Endodermal cell (in vitro differentiated cells): ENCODE measurements around the gene TNNT2. TPM values are rescaled to one million over a fixed set of nuclear protein-coding genes. Genes with fewer than 3 reads are reported as not detected.

Source experiments
- DNase-seq: peaks from one replicate; pipeline ENCODE4 v3.0.0-alpha.2; 2017
- H3K27ac ChIP-seq: 2 replicates; pipeline ENCODE4 v1.5.1; 2013; ENCODE audit warnings: mild to moderate bottlenecking, low read depth, low read length, moderate library complexity
- H3K27me3 ChIP-seq: 2 replicates; pipeline ENCODE4 v1.6.1; 2013; ENCODE audit warnings: mild to moderate bottlenecking, low read length, moderate library complexity; ENCODE audit not compliant: insufficient read depth, control insufficient read depth, poor library complexity, severe bottlenecking
- H3K36me3 ChIP-seq: 2 replicates; pipeline ENCODE4 v1.7.0; 2013; ENCODE audit warnings: mild to moderate bottlenecking, low read length, moderate library complexity; ENCODE audit not compliant: control insufficient read depth, insufficient read depth
- H3K4me1 ChIP-seq: one replicate; pipeline ENCODE4 v1.7.0; 2013; ENCODE audit warnings: low read length; ENCODE audit not compliant: control insufficient read depth, insufficient read depth
- H3K4me3 ChIP-seq: 2 replicates; pipeline ENCODE4 v1.5.1; 2013; ENCODE audit warnings: mild to moderate bottlenecking, low read length, moderate library complexity
- H3K9ac ChIP-seq: 2 replicates; pipeline ENCODE4 v1.6.1; 2013; ENCODE audit warnings: mild to moderate bottlenecking, low read length, moderate library complexity; ENCODE audit not compliant: poor library complexity, severe bottlenecking; ENCODE audit errors: extremely low read depth
- H3K9me3 ChIP-seq: 2 replicates; pipeline ENCODE4 v1.6.1; 2013; ENCODE audit warnings: mild to moderate bottlenecking, low read length, moderate library complexity; ENCODE audit not compliant: control insufficient read depth
- H3K27ac Mint-ChIP-seq: 2 replicates; pipeline ENCODE4 v1.8.0; 2020; ENCODE audit warnings: mixed read lengths
- H3K27me3 Mint-ChIP-seq: 2 replicates; pipeline ENCODE4 v1.8.0; 2021; ENCODE audit warnings: mild to moderate bottlenecking, mixed read lengths; ENCODE audit not compliant: insufficient read depth
- H3K36me3 Mint-ChIP-seq: 2 replicates; pipeline ENCODE4 v1.8.0; 2020; ENCODE audit warnings: low read depth, mixed read lengths
- H3K4me1 Mint-ChIP-seq: 2 replicates; pipeline ENCODE4 v1.8.0; 2020; ENCODE audit warnings: mixed read lengths
- H3K4me3 Mint-ChIP-seq: 2 replicates; pipeline ENCODE4 v1.8.0; 2020; ENCODE audit warnings: mild to moderate bottlenecking, moderate library complexity, mixed read lengths
- H3K9me3 Mint-ChIP-seq: 2 replicates; pipeline ENCODE4 v1.8.0; 2020; ENCODE audit warnings: mild to moderate bottlenecking, mixed read lengths
- WGBS, 2 experiments: methylation state at CpG; one replicate each; pipeline versions ENCODE4 v1.1.5 to v1.1.7; 2013; ENCODE audit warnings: missing lambda C conversion rate in 2 of 2, mixed read lengths in 1 of 2; ENCODE audit not compliant: insufficient coverage in 1 of 2, insufficient read length in 1 of 2; 5-methylcytosine and 5-hydroxymethylcytosine counted together
- total RNA-seq, 2 donors: library from RNA; stranded (reverse); fragmentation: NEBNext Ultra II Directional in 1 of 2; extraction: Animal tissue kit (Norgen Biotek cat#: 25700) in 1 of 2; gene quantifications; 2 replicates in 1 of 2; 3 replicates in 1 of 2; pipeline ENCODE4 v1.2.1, GENCODE V29; 2021
- TF ChIP-seq, protein P1 (sequence below): fragments of 200-600 bp; sonication (generic); conservative IDR thresholded peaks from 2 replicates; pipeline ENCODE4 v1.5.0; 2021; ENCODE audit warnings: antibody characterized with exemption, mild to moderate bottlenecking

Gene TNNT2
- total RNA-seq, 2 donors from 2014 or later, result 0.35 to 0.88 TPM

DNA sequence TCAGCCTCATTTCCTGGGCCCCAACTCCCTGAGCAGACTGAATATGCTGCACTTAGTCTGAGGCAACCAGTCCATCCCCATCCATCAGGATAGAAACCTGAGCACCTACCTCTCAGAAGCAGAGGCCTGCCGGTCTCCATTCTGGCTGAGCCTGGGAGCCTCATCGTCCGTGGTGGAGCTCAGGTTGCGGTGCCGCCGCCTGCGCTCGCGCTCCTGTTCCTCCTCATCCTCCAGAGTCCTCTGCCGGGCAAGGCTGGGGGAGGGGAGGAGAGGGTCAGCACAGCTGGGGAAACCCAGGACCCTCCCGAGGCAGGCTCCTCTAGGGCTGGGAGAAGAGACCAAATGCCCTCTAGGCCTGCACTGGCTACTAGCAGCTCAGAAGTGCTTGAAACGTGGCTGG, 11.6 kb upstream of the TNNT2 start:
- no peak for DNase-seq
- no peak overlapping the region for H3K27ac ChIP-seq
- H3K9me3 Mint-ChIP-seq, result no peaks in the 10 kb centered on the region
- 75 to 89% methylated on average over 2 to 12 of the region's 12 CpGs for WGBS, 2 experiments
- peaks cover 5% of the 10 kb centered on the region for H3K36me3 Mint-ChIP-seq
- H3K27ac Mint-ChIP-seq, result no peak overlapping the region
- H3K9me3 ChIP-seq, result no peaks in the 10 kb centered on the region
- H3K4me3 Mint-ChIP-seq, result no peak overlapping the region
- no peak overlapping the region for H3K9ac ChIP-seq
- no peak overlapping the region for H3K4me3 ChIP-seq
- H3K36me3 ChIP-seq, result no peaks in the 10 kb centered on the region
- TF ChIP-seq, protein P1, sequence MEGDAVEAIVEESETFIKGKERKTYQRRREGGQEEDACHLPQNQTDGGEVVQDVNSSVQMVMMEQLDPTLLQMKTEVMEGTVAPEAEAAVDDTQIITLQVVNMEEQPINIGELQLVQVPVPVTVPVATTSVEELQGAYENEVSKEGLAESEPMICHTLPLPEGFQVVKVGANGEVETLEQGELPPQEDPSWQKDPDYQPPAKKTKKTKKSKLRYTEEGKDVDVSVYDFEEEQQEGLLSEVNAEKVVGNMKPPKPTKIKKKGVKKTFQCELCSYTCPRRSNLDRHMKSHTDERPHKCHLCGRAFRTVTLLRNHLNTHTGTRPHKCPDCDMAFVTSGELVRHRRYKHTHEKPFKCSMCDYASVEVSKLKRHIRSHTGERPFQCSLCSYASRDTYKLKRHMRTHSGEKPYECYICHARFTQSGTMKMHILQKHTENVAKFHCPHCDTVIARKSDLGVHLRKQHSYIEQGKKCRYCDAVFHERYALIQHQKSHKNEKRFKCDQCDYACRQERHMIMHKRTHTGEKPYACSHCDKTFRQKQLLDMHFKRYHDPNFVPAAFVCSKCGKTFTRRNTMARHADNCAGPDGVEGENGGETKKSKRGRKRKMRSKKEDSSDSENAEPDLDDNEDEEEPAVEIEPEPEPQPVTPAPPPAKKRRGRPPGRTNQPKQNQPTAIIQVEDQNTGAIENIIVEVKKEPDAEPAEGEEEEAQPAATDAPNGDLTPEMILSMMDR, result no peak
- H3K4me1 Mint-ChIP-seq, result peaks cover 7% of the 10 kb centered on the region
- H3K27me3 Mint-ChIP-seq, result no peaks in the 10 kb centered on the region
- no peaks in the 10 kb centered on the region for H3K4me1 ChIP-seq
- no peaks in the 10 kb centered on the region for H3K27me3 ChIP-seq

DNA sequence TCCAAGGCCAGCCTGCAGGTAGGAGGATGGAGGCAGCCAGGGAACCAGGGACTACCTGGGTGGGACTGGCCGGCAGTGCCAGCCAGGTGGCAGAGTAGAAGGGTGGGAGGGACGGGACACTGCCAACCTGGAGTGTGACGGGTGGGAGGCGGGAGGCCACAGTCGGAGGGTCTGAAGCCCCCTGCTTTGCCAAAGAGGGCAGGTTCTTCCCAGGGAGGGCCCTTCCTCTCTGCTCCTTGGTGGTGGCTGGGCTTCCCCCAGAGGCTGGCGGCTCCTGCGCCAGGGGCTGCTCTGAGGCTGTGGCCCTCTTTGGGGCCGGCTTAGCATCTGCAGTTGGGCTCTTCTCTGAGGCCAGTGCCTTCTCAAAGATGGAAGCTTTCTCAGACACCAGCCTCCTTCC, 8.7 kb upstream of the TNNT2 start:
- Mint-ChIP-seq H3K27ac (no peak overlapping the region), H3K4me3 (no peak overlapping the region), H3K9me3 (no peaks in the 10 kb centered on the region), H3K27me3 (no peaks in the 10 kb centered on the region), H3K4me1 (no peaks in the 10 kb centered on the region), H3K36me3 (peaks cover 5% of the 10 kb centered on the region)
- Histone ChIP-seq H3K27me3 (no peaks in the 10 kb centered on the region), H3K27ac (no peak overlapping the region), H3K36me3 (no peaks in the 10 kb centered on the region), H3K4me3 (no peak overlapping the region), H3K9me3 (no peaks in the 10 kb centered on the region), H3K9ac (no peak overlapping the region), H3K4me1 (no peaks in the 10 kb centered on the region)
- WGBS, 2 experiments, result 91 to 92% methylated on average over 7 to 8 of the region's 8 CpGs
- no peak for DNase-seq
- TF ChIP-seq, protein P1, result no peak

DNA sequence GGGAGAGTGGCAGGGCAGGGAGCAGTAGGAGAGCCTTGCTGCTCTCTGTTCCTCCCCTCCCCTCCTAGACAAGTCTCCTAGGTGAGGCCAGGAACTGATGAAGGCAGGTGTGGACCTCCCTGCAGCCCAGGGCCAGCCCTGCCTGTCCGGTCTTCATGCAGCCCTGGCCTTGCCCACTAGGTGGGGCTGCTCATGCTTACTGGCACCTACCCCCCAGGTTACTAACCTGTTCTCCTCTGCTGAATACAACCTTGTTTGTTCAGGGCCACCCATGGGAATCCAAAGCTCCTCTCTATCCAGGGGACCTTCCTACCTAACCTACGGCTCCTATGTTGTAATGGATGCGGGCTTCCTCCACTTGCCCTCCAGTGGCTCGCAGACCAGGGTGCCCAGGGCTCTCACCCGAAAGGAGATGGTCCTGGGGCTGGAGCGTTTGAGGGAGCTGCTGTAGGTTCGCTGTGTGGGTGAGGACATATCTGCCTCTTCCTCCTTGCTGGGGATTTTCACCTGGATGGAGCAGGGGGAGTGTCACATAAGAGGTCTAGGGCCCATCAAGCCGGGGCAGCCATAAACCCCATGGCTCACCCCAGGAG, 7.9 kb upstream of the TNNT2 start:
- H3K9me3 Mint-ChIP-seq, result no peaks in the 10 kb centered on the region
- TF ChIP-seq, protein P1, result peak; percentile 97
- Histone ChIP-seq H3K9me3 (no peaks in the 10 kb centered on the region), H3K27me3 (no peaks in the 10 kb centered on the region), H3K4me3 (no peak overlapping the region), H3K4me1 (no peaks in the 10 kb centered on the region), H3K27ac (no peak overlapping the region), H3K9ac (no peak overlapping the region), H3K36me3 (no peaks in the 10 kb centered on the region)
- WGBS, 2 experiments, result 69 to 100% methylated on average over 1 to 8 of the region's 8 CpGs
- no peak overlapping the region for H3K4me3 Mint-ChIP-seq
- H3K4me1 Mint-ChIP-seq, result no peaks in the 10 kb centered on the region
- peak; percentile 95 for DNase-seq
- H3K36me3 Mint-ChIP-seq, result peaks cover 5% of the 10 kb centered on the region
- no peak overlapping the region for H3K27ac Mint-ChIP-seq
- no peaks in the 10 kb centered on the region for H3K27me3 Mint-ChIP-seq
